OCI-LY3 (cell line): ENCODE measurements around the gene TFEC.
"Not testable (repeated sequence)": the region's sequence is repeated elsewhere in the genome, so short reads cannot be mapped to it uniquely, and the experiment has no call there.

Experiments used
- H2AFZ ChIP-seq: fragments of 200-600, 300-600 bp; shearing (Covaris generic); 2 replicates; pipeline ENCODE4 v1.6.0; 2014; ENCODE audit warnings: antibody characterized with exemption, low read depth, low read length
- H3K27ac ChIP-seq: fragments of 200-600, 300-600 bp; sonication (generic); 2 replicates; pipeline ENCODE4 v1.5.1; 2014; ENCODE audit warnings: mild to moderate bottlenecking, low read length, moderate library complexity, mixed read lengths
- H3K27me3 ChIP-seq: fragments of 200-600, 300-600 bp; sonication (generic); 2 replicates; pipeline ENCODE4 v1.6.1; 2014; ENCODE audit warnings: low read depth, low read length, mixed read lengths
- H3K36me3 ChIP-seq: fragments of 200-600, 300-600 bp; sonication (generic); replicated peaks from 2 replicates; pipeline ENCODE3; 2014; ENCODE audit warnings: low read depth, low read length, mixed read lengths
- H3K4me1 ChIP-seq: fragments of 300-600, 200-600 bp; sonication (generic); 2 replicates; pipeline ENCODE4 v1.6.1; 2014; ENCODE audit warnings: low read length, mixed read lengths
- H3K4me2 ChIP-seq: fragments of 200-600, 300-600 bp; sonication (generic); 2 replicates; pipeline ENCODE4 v1.6.1; 2014; ENCODE audit warnings: low read length, mixed read lengths
- H3K4me3 ChIP-seq: fragments of 300-600, 200-600 bp; sonication (generic); 2 replicates; pipeline ENCODE4 v1.5.1; 2014; ENCODE audit warnings: antibody characterized with exemption, mild to moderate bottlenecking, low read length, moderate library complexity
- H3K79me2 ChIP-seq: fragments of 300-600, 200-600 bp; shearing (Covaris generic); 2 replicates; pipeline ENCODE4 v1.6.1; 2014; ENCODE audit warnings: mild to moderate bottlenecking, low read length, mixed read lengths
- H3K9ac ChIP-seq: fragments of 300-600, 200-600 bp; shearing (Covaris generic); 2 replicates; pipeline ENCODE4 v1.6.0; 2014; ENCODE audit warnings: mild to moderate bottlenecking, low read length, moderate library complexity
- H3K9me3 ChIP-seq: fragments of 200-600, 300-600 bp; shearing (Covaris generic); 2 replicates; pipeline ENCODE4 v1.6.1; 2014; ENCODE audit warnings: low read length, mixed read lengths; ENCODE audit not compliant: insufficient read depth
- H4K20me1 ChIP-seq: fragments of 200-600, 300-600 bp; sonication (generic); 2 replicates; pipeline ENCODE4 v1.6.1; 2016; ENCODE audit warnings: low read length, mixed read lengths; ENCODE audit not compliant: insufficient read depth
- EZH2phosphoT487 ChIP-seq: fragments of 200-600 bp; shearing (Covaris generic); IDR thresholded peaks from 2 replicates; pipeline ENCODE4 v1.6.1; 2018; ENCODE audit warnings: antibody characterized with exemption, mixed run types, low read depth
- TF ChIP-seq, protein P1 (sequence below): fragments of 200-600, 300-600 bp; sonication (generic); IDR thresholded peaks from 2 replicates; pipeline ENCODE4 v1.5.1; 2014; ENCODE audit warnings: antibody characterized with exemption, low read length, low read depth

Gene TFEC

DNA sequence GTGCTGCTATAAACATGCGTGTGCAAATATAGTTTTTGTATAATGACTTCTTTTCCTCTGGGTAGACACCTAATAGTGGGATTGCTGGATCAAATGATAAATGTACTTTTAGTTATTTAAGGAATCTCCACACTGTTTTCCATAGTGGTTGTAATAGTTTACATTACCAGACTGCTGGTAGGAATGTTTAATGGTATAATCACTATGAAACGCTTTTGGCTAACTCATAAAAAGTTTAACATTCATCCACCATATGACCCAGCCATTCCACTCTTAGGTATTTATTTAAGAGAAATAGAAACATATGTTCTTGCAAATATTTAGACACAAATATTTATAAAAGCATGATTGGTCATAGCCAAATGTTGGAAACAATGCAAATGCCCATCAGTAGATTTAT, 32.1 kb upstream of the TFEC start:
- Histone ChIP-seq H3K27ac (no peak overlapping the region), H3K9me3 (no peaks in the 10 kb centered on the region), H3K79me2 (peaks cover 81% of the 10 kb centered on the region), H3K4me3 (no peak overlapping the region), H3K4me2 (no peak overlapping the region), H3K9ac (no peak overlapping the region), H3K36me3 (peaks cover 58% of the 10 kb centered on the region), H2AFZ (no peak overlapping the region), H3K4me1 (no peaks in the 10 kb centered on the region), H4K20me1 (peaks cover 58% of the 10 kb centered on the region), H3K27me3 (no peaks in the 10 kb centered on the region)
- no peak for TF ChIP-seq EZH2phosphoT487
- TF ChIP-seq, protein P1, sequence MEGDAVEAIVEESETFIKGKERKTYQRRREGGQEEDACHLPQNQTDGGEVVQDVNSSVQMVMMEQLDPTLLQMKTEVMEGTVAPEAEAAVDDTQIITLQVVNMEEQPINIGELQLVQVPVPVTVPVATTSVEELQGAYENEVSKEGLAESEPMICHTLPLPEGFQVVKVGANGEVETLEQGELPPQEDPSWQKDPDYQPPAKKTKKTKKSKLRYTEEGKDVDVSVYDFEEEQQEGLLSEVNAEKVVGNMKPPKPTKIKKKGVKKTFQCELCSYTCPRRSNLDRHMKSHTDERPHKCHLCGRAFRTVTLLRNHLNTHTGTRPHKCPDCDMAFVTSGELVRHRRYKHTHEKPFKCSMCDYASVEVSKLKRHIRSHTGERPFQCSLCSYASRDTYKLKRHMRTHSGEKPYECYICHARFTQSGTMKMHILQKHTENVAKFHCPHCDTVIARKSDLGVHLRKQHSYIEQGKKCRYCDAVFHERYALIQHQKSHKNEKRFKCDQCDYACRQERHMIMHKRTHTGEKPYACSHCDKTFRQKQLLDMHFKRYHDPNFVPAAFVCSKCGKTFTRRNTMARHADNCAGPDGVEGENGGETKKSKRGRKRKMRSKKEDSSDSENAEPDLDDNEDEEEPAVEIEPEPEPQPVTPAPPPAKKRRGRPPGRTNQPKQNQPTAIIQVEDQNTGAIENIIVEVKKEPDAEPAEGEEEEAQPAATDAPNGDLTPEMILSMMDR = no peak

DNA sequence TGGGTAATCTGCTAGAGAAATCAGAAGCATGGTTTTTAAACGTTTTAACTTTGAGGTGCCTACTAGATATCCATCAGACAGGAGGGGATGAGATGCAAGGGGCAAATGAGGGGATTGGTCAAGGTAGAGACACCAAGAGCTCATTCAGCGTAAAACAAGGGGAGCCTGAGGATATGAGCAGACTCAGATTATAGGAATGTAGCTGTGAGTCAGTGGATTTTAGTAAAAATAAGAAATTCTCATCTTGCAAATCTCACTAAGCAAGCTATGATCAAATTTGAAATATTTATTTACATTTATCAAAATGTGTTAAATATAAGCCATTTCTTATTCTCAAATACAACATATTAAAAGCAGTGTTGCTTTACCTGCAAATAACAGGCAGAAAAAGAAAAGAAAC, 21.4 kb upstream of the TFEC start:
- Histone ChIP-seq H3K36me3 (peaks cover 43% of the 10 kb centered on the region), H4K20me1 (peaks cover 66% of the 10 kb centered on the region), H3K4me1 (no peaks in the 10 kb centered on the region), H3K27ac (no peak overlapping the region), H3K4me3 (no peak overlapping the region), H3K9ac (no peak overlapping the region), H3K9me3 (no peaks in the 10 kb centered on the region), H3K79me2 (peaks cover 90% of the 10 kb centered on the region), H2AFZ (no peak overlapping the region), H3K27me3 (no peaks in the 10 kb centered on the region), H3K4me2 (no peak overlapping the region)
- TF ChIP-seq EZH2phosphoT487 = no peak
- TF ChIP-seq, protein P1 = no peak

DNA sequence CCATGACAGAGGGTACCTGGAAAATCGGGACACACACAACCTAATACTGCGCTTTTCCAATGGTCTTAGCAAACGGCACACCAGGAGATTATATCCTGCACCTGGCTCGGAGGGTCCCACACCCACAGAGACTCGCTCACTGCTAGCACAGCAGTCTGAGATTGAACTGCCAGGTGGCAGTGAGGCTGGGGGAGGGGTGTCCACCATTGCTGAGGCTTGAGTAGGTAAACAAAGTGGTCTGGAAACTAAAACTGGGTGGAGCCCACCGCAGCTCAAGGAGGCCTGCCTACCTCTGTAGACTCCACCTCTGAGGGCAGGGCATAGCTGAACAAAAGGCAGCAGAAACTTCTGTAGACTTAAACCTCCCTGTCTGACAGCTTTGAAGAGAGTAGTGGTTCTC, 16.7 kb upstream of the TFEC start:
- not testable (repeated sequence) for H3K9me3 ChIP-seq, H2AFZ ChIP-seq, H3K27me3 ChIP-seq, H3K9ac ChIP-seq, H3K27ac ChIP-seq, H3K4me3 ChIP-seq, H3K4me2 ChIP-seq
- peaks cover 93% of the 10 kb centered on the region for H3K79me2 ChIP-seq
- H4K20me1 ChIP-seq = peaks cover 78% of the 10 kb centered on the region
- H3K4me1 ChIP-seq = peaks cover 39% of the 10 kb centered on the region
- H3K36me3 ChIP-seq = peaks cover 29% of the 10 kb centered on the region

DNA sequence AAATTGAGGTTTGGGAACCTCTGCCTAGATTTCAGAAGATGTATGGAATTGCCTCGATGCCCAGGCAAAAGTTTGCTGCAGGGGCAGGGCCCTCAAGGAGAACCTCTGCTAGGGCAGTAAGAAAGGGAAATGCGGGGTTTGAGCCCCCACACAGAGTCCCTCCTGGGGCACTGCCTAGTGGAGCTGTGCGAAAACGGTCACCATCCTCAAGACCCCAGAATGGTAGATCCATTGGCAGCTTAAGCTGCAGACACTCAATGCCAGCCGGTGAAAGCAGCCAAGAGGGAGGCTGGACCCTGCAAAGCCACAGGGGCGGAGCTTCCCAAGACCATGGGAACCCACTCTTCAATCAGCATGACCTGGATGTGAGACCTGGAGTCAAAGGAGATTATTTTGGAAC, 15.0 kb upstream of the TFEC start:
- Histone ChIP-seq H3K4me1 (peaks cover 52% of the 10 kb centered on the region), H3K27me3 (no peaks in the 10 kb centered on the region)

More for the DNA sequence above, 15.0 kb upstream of the TFEC start:
- Histone ChIP-seq H3K27ac (0 out of 2 replicates have a peak overlapping the region, but pooled peaks have one; percentile 50), H2AFZ (no peak overlapping the region), H3K9me3 (no peaks in the 10 kb centered on the region), H3K79me2 (peaks cover 94% of the 10 kb centered on the region), H4K20me1 (peaks cover 84% of the 10 kb centered on the region), H3K4me2 (no peak overlapping the region), H3K36me3 (peaks cover 28% of the 10 kb centered on the region), H3K9ac (no peak overlapping the region), H3K4me3 (no peak overlapping the region)
- TF ChIP-seq, protein P1 = no peak
- no peak for TF ChIP-seq EZH2phosphoT487
